NCI-H2227 treated with DMSO at 0.1 percent for 48 hours (cell line): ENCODE measurements around the gene SUGCT.
"Not testable (repeated sequence)": the region's sequence is repeated elsewhere in the genome, so short reads cannot be mapped to it uniquely, and the experiment has no call there.

Experiments
- DNase-seq: peaks from one replicate; lab custom pipeline; 2025; lab: John Stamatoyannopoulos, UW

Gene SUGCT

DNA sequence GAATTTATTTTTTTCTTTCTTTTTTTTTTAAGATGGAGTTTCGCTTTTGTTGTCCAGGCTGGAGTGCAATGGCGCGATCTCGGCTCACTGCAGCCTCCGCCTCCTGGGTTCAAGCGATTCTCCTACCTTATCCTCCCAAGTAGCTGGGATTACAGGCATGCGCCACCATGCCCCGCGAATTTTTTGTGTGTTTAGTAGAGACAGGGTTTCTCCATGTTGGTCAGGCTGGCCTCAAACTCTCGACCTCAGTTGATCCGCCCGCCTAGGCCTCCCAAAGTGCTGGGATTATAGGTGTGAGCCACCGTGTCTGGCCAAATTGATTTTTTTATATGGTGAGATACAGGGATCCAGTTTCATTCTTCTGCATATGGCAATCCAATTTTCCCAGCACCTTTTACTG, 5.1 kb downstream of the SUGCT start:
- not testable (repeated sequence) for DNase-seq

DNA sequence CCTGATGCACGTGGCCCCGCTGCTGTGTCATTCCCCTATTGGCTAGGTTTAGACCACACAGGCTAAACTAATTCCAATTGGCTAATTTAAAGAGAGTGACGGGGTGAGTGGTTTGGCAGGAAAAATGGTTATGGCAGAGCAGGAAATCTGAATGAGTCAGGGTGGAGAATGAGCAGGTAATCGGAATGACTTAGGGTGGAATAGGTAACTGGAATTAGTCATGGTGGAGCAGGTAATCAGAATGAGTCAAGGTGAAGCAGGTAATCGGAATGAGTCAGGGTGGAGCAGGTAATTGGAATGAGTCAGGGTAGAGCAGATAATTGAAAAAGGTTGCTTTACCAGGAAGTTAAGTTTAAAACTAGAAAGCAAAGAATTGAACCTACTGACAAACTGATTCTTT, 7.1 kb downstream of the SUGCT start:
- not testable (repeated sequence) for DNase-seq

DNA sequence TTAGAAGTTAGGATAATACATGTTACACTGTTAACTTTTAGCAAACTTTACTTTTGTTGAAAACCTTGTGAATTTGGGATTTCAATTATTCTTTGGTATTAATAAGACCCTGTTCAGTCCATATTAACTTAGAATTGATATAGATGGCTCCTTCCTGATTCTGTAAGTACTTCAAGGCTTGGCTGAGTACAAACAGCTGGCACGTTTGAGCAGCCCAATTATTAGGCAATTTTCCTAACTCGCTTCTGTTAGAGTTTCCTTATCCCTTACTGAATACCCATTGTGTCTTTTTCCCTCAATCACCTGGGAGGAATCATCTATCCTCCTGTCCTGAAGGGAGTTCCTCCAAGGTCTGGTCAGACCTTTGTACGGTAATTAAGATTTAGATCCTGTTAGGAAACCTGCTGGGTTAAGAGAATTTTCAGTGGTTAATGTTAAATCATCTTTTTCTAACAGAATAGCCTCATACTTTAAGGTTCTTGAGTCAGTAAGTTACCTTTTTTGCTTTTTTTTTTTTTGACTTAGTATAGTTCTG, 10.9 kb downstream of the SUGCT start:
- not testable (repeated sequence) for DNase-seq

DNA sequence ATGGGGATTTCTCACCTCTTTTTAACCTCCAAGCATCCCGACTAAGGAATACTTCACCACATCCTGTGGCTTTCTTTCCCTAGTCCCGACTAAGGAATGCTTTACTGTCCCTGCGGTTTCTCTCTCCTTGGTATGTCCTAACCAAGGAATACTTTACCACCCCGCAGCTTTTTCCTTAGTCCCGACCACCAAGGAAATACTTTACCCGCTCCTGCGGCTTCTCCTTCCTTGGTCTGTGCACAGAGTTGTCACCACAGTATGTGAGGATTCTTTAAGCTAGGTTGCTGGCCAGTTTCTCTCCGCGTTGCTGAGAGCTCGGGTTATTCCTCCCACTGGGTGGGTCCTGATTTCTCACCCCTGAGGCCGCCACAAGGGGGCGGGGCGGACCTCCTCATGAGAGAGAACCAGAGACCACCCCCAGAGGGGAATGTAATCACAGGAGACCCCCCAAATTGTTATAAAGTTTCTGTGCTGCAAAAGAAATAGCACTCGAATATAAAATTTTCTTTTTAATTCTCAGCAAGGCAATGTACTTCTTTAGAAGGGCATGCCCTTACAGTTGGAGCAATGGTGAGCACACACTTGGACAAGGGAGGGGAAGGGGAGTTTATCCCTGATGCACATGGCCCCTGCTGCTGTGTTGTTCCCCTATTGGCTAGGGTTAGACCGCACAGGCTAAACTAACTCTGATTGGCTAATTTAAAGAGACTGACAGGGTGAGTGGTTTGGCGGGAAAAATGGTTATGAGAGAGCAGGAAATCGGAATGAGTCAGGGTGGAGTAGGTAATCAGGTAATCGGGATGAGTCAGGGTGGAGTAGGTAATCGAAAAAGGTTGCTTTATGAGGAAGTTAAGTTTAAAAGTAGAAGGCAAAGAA, 12.8 kb downstream of the SUGCT start:
- DNase-seq = no peak

DNA sequence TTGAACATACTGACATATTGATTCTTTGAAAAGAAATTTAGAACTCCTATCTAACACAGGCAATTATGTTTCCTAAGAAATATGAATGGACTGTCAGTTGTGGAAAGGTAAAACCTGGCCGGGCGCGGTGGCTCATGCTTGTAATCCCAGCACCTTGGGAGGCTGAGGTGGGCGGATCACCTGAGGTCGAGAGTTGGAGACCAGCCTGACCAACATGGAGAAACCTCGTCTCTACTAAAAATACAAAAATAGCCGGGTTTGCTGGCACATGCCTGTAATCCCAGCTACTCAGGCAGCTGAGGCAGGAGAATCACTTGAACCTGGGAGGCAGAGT, 13.4 kb downstream of the SUGCT start:
- not testable (repeated sequence) for DNase-seq

DNA sequence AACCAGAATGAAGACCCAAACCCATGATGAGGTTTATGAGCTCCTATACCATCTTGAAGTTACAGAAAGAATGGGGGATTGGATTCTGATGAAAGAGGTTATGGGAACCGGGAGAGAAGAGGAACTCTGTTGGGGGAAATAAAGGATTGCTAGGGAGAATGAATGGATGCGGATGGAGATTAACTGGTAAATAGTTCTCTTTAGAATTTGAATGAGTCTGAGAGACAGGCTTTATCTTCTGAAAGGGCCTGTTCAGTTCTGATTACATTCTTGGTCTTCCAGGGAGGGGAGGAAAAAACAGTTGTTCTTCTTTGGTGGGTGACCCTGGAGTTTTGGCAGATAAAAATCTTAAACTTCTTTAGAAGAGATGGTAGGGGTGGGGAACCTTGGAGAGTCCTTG, 13.9 kb downstream of the SUGCT start:
- DNase-seq = no peak

DNA sequence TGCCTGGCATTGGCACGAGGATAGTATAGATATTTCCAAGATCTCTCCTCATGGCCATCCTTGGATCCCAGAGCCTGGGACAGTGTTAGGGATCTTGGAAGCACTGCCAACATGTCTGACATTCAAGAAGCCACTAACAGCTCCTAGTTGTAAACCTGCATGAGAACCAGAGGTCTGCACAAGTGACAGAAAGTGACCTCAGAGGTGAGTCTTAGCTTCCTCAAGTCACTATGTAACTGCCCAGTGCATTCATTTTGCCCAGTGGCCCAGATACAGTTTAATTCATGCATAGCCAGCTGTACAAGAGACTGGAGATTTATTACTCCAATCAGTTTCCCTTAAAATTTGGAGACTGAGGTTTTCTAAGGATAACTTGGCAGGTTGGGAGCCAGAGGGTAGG, 16.7 kb downstream of the SUGCT start:
- no peak for DNase-seq

DNA sequence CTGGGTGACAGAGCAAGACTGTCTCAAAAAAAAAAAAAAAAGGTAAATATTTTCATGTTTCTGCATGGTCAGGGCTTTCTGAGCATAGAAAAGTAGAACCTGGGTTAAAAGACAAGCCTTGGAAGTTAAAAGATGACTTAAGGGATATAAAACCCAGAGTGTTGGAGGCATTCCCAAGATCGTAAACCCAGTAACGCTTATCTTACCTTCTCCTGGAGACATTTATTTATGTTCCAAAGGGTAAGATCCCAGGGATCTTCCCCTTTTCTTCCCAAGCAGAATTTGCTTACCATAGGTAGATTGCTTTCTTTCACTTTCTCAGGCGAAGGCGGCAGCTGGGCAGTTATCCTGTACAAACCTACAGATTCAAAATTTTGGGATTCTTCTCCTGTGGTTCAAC, 22.2 kb downstream of the SUGCT start:
- DNase-seq = no peak

DNA sequence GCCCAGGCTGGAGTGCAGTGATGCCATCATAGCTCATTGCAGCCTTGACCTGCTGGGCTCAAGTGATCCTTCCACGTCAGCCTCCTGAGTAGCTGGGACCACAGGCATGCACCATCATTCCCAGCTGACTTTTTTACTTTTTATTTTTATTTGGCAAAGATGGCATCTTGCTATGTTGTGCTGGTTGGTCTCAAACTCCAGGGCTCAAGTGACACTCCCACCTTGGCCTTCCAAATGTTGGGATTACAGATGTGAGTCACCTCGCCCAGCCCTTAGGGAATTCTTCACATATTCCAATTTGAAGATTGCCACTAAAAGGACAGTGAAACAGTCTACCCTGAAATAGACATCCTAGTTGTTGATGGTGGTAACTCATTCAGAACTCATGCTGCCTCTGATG, 27.7 kb downstream of the SUGCT start:
- DNase-seq = no peak

DNA sequence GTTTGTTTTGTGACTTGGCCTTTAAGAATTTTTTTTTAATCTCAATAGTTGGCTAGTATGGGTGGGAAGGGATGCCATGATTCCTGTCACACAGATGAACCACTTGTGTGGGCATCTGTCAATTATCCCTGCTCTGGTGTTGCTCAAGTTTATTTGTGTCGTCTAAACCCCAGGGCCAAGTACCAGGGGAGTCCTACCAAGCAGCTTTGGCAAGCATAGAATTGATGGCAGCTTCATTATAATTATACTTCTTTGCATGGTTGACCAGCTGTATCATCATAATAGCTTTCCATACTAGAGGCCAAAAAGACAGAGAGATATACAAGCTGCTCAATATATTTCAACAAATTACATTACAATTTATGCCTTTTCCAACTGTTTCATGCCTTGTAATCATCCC, 30.4 kb downstream of the SUGCT start:
- no peak for DNase-seq

DNA sequence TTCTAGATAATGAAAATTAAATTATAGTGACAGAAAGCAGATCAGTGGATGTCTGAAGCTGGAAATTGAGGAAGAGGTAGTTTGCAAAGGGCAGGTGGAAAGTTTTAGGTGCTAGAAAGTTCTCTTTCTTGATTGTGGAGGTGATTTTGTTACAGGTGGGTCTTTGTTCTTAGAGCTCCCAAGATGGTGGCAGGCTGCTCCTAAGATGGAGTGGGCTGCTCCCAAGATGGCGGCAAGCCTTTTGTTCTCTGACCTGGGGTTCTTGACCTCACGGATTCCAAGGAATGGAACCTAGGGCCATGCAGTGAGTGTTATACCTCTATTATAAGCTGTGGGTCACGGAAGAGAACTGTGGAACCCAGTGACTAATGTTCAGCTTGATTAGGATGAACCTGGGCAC, 32.5 kb downstream of the SUGCT start:
- no peak for DNase-seq

DNA sequence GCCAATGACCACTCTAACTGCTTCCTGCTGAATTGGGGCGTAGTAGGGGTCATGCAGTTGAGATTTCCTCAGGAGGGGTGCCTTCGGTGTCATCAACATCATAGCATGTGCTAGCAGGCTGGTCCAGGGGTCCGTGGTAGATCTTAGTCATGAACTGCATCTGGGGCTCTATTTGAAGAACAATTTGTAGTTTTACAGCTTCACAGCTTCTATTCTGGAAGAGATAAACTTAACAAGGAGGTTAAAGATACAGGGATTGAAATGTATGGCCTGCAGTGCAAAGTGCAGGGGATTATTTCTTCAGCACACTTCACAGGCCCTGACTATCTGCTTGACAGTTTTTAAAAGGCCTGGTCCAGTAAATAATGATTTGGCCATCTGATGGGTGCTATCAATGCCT, 33.5 kb downstream of the SUGCT start:
- DNase-seq = not testable (repeated sequence)

DNA sequence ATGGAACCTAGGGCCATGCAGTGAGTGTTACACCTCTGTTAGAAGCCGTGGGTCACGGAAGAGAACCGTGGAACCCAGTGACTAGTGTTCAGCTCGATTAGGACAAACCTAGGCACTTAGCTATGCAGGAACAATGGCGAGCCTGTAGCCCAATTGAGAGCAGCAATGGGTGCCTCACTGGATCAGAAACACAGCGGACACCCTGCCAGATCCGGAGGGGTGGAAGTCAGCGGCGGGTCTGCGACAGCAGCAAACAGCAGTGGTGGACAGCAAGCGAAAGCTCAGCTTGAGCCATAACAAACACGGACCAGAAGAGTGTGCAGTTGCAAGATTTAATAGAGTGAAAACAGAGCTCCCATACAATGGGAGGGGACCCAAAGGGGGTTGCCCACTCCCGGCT, 38.3 kb downstream of the SUGCT start:
- DNase-seq = not testable (repeated sequence)

DNA sequence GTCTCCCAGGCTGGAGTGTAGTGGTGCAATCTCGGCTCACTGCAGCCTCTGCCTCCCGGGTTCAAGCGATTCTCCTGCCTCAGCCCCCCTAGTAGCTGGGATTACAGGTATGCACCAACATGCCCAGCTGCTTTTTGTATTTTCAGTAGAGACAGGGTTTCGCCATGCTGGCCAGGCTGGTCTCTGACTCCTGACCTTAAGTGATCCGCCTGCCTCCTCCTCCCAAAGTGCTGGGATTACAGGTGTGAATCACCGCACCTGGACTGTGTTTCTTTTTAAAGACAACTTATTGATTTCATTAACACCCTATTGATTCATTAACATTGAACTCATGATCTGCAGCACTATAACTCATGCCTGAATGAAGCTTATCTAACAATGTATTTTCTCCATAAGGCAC, 40.5 kb downstream of the SUGCT start:
- not testable (repeated sequence) for DNase-seq

DNA sequence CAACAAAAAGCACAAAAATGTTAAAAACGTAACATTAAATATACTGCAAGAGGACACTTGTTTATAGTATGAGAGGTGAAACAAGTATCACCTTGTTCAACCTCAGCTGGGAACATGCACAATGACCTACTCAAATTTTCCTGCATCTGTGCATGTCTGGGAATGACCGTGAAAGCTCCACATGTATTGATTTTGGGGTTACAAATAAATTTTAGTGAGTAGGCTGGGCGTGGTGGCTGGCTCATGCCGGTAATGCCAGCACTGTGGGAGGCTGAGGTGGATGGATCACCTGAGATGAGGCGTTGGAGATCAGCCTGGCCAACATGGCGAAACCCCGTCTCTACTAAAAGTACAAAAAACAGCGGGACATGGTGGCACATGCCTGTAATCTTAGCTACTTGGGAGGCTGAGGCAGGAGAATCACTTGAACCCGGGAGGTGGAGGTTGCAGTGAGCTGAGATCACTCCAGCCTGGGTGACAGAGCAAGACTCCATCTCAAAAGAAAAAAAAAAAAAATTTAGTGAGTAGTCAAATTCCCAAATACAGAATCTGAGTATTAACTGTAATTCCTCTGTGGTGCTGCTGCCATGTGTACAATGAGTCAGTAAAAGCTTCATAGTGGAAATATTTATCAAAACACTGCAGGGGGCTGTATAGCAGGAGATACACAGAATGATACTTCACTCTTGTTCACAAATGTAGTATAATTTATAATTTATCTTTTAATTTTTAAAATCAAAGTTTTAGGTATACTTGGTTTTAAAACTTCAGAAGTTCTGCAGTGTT, 41.1 kb downstream of the SUGCT start:
- no peak for DNase-seq

DNA sequence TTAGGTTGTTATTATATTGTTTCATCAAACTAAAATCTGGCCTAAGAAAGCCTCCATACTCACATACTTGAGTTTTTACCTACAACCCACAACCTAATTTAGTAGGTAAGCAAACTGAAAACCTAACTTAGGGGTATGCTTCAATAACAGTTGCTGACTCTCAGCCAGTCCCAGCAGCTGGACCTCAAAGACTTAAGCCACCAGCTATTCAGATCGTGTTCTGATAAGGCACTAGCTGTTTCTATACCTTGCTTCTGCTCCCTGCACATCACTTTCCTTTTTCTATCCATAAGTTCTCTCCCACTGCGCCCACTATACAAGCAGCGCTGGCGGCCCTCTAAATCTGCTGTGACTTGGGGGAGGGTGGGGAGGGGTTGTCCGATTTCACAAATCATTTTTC, 42.3 kb downstream of the SUGCT start:
- DNase-seq = no peak

DNA sequence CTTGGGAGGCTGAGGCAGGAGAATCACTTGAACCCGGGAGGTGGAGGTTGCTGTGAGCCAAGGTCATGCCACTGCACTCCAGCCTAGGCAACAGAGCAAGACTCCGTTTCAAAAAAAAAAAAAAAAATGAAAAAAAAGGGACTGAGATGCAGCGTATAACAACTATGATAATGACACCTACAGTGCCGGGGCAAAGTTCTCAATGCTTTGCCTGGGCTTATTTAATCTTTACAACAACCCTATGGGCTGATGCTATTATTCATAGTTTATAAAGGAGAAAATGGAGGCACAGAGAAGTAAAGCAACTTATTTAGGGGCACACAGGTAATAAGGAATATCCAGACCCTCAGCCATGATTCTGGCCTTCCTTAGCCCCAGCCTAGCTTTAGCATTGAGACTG, 47.6 kb downstream of the SUGCT start:
- no peak for DNase-seq

DNA sequence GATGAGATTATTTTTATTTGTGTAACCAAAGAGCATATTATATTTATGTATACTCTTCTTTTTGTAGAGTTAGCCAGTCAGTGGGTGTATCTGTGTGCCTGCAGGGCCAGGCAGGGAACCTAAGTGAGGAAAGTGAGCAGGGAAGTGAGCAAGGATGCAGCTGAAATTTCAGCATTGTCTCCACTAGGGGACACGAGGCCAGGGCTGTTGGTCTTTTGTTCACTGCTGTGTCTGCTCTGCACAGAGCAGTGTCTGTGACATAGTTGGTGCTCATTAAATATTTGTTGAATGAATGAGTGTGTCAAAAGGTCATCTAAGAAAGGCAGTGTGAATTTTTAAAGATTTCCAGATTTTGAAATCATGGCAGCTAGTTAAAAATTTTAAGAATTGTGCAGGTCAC, 51.8 kb downstream of the SUGCT start:
- no peak for DNase-seq

DNA sequence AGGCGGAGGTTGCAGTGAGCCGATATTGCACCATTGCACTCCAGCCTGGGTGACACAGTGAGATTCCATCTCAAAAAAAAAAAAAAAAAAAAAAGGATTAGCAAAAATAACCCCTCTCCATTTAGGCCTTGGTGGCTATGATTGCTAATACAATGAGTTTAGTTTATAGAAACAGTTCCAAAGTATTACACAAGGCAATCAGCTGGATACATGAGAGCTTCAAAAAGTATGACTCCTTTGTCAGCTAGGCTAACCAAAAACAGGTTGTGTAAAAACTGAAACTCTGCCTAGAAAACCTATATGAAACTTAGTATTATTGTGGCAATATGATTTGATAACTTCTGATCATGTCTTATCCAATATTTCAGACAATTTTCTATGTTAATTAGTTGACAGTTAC, 57.2 kb downstream of the SUGCT start:
- no peak for DNase-seq

DNA sequence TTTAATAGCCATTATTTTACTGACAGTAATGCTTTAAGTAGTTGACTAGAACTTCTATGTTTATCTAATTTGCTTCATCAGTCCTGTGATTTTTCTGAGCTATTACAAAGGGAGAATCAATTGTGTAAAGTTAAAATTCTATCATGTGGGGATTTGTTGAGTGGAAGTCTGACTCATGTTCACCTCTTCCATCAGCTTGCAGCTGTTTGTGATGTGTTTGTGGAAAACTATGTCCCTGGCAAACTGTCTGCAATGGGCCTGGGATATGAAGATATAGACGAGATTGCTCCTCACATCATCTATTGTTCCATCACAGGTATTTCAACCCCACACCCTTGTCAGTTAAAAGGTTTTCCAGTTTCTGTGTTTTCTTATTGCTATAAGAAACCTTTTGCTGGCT, 59.9 kb downstream of the SUGCT start:
- no peak for DNase-seq

DNA sequence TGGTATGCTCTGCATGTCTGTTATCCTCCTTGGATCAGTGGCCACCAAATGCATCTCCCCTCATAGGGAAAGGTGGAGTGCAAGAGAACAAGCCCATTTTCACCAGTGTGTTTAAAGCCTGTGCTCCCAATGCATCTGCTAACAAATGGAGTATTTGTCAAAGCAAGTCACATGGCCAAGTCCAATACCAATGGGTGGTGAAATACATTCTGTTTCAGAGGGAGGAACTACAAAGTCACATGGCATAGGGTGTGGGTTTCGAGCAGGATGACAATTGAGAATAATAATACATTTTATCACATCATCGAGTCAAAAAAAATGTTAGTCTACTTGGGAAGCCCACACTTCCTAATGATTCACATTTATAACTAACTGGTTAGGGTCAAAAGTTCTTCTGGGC, 62.7 kb downstream of the SUGCT start:
- no peak for DNase-seq

DNA sequence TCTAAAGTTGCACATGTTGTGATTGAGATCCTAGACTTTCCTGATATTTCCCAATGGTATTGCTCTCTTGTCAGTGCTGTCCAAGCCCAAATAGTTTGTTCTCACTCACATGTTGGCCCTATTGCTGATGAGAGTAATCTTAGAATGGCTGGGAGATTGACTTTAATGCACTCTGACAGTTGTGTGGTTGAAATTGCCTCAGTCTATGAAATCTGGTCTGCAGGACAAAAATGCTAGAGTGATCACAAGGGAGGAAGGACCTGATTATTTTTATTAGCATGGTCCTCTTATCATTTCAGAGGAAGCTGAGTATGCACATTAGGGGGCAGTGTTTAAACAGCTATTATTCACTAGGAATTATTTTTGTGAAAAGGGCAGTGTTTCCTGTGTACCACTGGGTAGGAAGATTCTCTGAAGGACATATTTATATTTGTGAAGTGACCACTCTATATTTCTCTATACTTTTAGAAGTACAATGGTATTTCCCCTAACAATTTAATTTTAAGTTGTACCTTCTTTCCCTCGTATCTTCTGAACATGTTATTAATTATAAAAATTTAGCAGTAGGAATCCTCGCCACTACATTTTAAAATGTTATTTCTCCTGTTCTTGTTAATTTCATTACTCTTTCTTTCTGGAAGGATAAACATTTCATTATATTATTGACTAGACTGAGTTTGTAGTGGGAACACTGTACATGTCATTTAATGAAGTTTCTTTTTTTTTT, 64.4 kb downstream of the SUGCT start:
- no peak for DNase-seq

DNA sequence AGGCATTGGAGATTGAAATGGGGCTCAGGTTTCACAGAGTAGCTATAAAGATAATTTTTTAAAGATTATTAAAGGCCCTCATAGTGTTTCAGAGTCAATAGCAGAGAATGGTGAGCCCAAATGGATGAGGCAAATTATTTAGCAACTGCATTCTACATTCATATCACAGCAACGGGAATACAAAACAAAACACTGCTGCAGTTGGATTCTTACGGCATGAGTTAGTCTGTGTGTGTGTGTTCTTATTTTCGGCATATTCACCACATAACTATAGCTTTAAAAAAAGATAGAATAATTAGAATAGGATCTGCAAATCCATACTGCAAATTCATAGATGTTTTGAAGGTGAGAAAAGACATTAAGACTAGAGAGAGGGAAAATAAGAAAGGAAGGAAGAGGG, 66.0 kb downstream of the SUGCT start:
- no peak for DNase-seq
